T-helper 22 cell (primary cell): ENCODE measurements around the gene TAS2R1.

ENCODE experiments used
- DNase-seq: peaks from one replicate; pipeline ENCODE4 v3.0.0-alpha.2; 2020; ENCODE audit warnings: low read depth

The TAS2R1 gene, protein sequence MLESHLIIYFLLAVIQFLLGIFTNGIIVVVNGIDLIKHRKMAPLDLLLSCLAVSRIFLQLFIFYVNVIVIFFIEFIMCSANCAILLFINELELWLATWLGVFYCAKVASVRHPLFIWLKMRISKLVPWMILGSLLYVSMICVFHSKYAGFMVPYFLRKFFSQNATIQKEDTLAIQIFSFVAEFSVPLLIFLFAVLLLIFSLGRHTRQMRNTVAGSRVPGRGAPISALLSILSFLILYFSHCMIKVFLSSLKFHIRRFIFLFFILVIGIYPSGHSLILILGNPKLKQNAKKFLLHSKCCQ

DNA sequence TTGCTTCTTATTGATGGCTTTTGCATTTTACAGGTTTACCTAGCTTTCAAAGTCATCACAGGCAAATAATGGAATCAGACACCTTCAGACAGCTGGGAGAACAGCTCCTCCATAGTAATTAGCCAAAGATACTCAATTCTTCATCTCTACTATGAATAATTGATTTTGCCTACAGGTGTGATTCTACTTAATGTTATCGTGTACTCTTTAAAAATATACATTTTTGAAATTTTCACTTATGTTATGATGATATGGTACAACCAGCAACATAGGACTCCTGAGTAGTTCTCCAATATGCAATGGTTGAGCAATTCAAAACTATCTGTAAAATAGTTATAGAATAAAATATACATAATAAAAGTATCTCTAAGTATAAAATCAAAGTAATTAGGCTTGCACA, at the start of gene TAS2R1:
Gene TAS2R1, minus strand, starts transcription at position 101 of the 400 bp plus-strand sequence. CDS start 319 bp downstream, outside the sequence.
- DNase-seq: no peak

DNA sequence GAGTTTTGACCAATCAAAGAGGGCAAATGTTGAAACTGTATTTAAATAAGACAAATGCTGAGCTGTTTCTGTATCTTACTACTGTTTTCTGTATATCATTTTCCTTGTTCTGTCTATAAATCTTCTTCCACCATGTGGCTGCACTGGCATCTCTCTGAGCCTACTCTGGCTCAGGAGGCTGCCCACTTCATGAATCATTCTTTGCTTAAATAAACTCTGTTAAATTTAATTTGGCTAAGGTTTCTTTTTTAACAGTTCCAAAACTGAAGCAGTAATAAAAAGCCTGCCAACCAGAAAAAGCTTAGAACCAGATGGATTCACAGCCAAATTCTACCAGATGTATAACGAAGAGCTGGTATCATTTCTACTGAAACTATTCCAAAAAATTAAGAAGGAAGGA, 40.2 kb upstream of the TAS2R1 start:
- DNase-seq: no peak

DNA sequence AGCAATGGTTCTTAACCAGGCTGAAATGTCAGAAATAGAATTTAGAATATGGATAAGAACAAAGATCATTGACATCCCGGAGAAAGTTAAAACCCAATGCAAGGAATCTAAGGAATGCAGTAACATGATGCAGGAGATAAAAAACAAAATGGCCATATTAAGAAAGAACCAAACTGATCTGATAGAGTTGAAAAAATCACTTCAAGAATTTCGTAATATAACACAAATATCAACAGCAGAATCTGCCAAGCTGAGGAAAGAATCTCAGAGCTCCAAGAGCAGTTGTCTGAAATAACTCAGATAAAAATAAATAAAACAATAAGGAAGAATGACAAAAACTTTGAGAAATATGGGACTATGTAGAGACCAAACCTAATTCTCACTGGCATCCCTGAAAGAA, 37.8 kb upstream of the TAS2R1 start:
- DNase-seq: no peak

DNA sequence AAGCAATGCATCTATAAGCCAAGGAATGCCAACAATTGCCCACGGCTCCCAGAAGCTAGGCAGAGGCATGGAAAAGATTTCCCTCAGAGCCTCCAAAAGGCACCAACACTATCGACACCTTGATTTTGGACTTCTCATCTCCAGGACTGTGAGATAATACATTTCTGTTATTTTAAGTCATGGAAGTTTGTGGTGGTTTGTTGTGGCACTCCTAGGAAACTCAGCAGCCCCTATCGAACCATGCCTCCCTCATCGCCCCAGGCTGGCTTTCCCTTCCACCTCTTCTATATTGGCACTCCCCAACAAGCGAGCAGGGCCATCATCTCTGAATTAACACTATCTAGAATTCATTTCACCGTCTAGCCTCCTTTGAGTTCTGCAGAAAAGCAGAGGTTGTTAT, 33.7 kb upstream of the TAS2R1 start:
- DNase-seq: no peak

DNA sequence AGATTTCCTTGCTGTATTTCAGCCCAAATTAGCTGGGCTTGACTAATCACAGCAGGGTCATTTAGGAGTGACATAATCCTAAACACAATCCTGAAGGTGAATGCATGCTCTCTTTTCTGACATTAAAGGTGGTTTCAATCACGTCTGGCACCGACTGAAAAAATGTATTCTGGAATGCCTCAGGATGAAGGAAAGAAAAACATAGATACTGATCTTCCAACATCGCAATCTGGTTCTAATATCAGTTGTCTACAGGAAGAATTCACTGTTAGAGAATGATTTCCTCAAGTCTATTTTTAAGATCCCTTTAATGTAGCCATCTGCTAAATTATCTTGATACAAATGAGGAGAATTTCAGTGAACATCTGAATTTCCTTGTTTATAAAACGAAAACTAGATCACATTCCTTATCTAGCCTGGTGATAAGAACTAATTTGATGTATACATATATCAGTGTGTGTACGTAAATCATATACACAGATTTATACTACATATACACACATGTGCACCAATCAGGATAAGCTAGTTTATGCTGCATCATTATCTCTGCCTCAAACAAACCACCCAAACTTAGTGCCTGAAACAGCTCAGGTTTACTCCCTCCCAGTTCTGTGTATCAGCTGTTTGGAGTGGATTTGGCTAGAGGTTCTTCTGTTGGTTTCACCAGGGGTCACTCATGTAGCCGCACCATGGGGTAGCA, 31.3 kb upstream of the TAS2R1 start:
- no peak for DNase-seq

DNA sequence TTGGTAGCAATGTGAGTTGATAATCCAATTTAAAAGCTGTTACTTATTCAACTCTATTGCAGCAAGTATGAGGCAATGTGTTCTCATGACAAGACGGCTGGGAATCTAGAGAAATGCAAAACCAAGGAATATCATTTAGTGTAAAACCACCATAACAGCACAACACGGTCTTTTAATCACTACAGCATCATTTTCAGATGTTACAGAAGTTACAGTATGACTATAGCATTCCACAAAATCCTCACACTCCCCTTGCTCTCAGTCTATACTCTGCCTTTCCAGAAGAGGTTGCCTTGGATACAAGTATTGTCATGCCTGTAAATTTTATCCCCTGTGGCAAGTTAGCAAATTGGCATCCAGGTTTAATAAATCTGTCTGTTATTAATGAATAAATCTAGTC, 28.6 kb upstream of the TAS2R1 start:
- no peak for DNase-seq

DNA sequence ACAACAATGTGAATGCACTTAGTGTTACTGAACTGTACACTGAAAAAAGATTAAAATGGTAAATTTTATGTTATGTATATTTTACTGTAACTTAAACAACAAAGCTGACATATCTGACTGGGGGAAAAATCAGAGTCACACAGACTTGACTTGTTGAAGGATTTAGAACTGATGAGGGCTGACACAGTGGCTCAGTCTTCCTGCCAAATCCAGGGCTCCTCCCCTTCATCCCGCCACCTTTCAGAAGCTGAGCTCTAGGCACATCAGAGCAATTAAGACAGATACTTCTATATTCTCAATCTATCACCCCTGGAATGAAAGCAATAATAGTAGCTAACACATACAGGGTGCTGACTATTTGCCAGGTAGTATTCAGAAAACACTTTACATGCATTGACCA, 27.7 kb upstream of the TAS2R1 start:
- no peak for DNase-seq

DNA sequence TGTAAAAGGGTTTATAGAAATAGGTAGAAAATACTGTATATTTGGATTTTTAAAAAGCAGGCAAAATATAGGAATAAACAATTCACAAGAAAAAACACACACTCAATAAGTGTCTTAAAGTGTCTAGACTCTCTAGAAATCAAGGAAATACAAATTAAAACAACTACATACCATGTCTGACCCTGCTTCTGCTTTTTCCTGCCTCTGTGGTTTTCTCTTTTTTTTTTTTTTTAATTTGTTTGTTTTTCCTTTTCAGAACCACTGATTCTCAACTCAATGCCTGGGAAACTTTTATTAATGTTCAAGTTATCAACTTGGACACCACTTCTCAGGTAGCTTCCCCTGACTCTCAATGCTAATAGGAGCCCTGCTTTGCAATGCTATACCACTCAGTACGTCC, 25.5 kb upstream of the TAS2R1 start:
- DNase-seq: no peak

DNA sequence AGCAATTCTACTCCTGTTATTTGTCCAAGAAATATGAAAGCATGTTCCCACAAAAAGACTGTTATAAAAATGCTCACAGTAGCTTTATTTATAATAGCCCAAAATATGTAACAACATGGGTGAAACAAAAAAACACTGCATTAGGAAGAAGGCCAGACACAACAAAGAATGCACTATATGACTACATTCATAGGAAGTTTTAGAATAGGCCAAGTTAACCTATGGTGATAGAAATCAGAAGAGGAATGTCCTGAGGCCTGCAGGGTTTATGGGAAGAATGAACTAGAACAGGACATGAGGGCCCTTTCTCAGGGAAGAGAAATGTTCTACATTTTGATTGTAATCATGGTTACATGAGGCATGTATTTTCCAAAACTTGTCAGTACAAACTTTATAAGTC, 24.7 kb upstream of the TAS2R1 start:
- DNase-seq: no peak

DNA sequence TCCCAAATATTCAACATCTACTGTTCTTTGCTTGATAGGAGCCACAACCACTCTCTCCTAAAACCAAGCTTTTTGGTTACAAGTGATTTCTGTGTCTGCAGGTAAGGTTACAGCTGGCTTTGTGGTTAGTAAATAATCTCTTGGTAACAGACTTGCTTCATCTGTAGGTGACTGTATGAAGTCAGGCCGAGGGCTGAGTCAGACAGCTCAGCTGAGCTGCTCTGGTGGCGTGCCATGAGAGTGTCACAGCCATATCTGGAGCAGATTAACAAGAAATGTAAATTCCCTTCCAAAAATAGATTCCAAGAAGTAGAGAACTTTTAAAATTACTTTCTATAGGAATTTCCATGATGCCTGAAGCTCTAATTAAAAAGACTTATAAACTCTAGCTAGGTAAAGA, 23.7 kb upstream of the TAS2R1 start:
- no peak for DNase-seq

DNA sequence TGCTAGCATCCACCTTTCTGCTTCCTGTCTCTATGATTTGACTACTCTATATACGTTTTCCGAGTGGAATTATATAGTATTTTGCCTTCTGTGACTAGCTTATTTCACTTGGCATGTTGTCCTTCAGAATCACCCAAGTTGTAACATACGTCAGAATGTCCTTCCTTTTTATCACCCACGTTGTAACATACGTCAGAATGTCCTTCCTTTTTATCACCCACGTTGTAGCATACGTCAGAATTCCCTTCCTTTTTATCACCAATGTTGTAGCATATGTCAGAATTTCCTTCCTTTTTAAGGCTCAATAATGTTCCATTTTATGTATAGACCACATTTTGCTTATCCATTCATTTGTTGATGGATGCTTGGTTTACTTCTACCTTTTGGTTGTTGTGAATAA, 22.9 kb upstream of the TAS2R1 start:
- no peak for DNase-seq

DNA sequence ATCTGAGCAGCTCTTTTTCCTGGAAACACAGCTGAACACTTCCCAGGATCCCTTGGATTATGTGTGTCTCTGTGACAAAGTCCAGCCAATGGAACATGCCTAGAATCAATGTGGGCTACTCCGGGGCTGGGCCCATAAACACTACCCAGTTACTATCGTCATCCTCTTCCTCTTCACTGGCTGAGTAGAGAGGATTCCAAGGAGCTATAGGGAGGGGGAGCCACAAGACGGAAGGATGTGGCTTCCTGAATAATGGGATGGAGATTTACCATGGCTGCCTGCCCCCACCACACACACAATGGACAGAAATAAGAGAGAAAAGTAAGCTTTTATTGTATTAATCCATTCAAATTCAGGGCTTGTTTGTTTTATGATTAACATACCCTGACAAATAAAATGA, 22.1 kb upstream of the TAS2R1 start:
- no peak for DNase-seq

DNA sequence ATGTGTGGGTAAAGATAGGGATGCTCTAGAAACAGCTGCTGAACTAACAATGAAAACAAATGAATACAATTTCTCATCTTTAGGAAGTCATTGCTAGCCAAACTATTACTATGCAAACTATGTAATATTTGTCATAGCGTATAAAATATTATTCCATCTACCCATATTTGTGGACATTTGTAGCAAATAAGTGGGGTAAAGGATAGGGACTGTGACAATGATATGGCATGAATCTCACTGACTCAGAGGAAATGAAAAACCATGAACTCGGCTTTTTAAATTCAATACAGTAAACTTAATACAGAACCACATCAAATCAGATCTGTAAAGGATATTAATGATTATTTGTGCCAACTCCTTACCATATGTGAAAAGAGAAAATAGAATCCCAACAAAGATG, 16.7 kb upstream of the TAS2R1 start:
- no peak for DNase-seq

DNA sequence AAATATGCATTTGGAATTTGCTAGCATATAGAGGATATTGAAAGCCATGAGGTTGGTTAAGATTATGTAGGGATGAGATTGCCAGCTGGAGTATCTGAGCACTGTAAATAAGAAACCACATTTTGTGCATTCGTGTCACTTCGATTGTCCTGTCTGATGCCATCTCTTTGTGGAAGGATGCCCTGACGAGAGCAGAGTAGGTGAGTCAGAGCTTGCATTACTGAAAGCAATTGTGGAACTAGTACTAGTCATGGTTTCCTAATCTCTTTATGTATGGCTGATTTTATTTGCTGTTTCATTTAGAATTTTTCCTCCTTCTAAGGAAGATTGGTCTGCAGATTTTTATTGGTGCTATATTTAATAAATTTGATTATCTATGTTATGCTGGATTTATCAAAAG, 14.5 kb upstream of the TAS2R1 start:
- no peak for DNase-seq

DNA sequence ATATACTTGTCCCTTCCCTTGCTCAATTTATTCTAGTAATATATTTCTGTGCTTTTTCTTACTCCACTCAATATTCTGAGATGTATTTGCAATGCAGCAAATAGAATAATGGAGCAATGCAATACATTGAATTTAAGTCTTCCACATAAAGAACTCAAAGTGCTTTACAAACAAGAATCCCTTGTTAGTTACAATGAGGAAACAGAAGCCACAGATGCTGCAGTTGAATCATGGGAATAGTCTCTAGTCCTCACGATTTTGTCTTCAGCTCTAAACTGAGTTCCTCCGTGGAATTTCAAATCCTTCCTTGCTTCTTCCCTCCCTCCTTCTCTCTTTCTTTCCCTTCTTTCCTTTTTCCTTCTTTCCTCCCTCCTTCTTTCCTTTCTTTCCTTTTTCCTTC, 12.5 kb upstream of the TAS2R1 start:
- no peak for DNase-seq

DNA sequence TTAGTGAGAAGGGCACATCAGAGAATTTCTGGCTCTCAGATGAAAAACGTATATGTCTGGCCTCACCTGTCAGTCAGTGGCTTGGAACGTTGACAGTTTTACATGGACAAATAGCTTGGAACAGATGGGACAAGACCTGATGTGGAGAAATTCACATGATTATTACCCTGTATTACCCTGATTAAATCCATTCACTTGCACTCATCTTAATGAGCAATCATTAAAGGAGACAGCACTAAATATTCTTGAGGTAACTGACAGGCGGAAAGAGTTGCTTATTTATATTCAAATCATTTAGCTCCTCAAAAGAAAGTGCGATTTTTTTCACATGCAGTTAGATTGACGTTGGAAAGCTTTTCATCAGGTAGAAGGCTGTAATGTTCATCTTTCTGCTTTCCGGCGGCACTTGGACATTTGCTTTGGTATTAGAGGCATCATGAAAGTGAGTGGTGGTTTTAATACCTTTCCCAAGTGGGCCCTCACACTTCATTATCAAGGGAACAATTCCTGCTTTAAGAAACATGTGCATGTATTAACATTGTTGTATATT, 11.7 kb upstream of the TAS2R1 start:
- DNase-seq: no peak

DNA sequence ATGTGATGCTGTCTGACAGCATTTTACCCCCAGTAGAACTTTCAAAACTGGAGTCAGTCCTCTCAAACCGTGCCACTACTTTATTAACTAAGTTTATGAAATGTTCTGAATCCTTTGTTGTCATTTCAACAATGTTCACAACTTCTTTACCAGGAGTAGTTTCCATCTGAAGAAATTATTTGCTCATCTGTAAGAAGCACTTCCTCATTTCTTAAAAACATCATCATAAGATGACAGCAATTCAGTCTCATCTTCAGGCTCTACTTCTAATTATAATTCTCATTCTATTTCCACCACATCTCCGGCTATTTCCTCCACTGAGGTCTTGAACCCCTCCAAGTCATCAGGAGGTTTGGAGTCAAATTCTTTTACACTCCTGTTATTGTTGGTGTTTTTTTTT, 2.3 kb upstream of the TAS2R1 start:
- no peak for DNase-seq

DNA sequence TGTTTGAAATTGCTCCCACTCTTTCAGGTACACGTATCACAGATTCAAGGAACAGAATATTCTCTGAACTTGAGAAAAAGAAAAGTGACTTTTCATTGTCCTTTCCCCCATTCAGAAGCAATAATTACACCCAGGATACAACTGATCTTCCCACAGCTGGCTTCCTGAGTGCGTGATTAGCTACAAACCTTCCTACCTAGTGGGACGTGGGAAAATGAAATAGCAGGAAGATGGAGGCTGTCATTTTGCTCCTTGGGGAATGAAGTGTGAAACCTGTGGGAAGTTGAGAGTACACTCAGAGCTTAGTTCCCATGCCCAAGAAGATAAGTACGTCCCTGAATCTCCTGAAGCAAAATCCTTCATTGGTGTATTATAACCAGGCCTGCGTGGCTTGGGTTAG, 2.6 kb downstream of the TAS2R1 start:
- no peak for DNase-seq

DNA sequence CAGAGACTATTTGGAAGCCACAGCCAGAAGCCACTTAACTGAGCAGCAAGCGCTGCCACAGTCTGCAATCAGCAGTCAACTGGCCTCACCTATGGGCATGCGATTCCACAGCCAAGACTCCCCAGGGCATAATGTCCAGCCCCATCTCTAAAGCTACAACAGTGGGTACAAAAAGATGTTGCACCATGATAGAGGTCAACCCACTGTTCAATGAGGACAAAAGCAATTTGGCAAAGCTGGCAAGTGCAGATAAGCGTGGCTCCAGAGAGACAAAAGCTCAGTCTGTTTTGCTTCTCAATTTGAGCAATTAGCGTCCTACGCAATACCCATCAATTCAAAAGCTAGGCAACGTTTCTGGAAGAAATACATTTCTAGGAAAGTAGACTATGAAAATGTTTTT, 3.2 kb downstream of the TAS2R1 start:
- DNase-seq: no peak

DNA sequence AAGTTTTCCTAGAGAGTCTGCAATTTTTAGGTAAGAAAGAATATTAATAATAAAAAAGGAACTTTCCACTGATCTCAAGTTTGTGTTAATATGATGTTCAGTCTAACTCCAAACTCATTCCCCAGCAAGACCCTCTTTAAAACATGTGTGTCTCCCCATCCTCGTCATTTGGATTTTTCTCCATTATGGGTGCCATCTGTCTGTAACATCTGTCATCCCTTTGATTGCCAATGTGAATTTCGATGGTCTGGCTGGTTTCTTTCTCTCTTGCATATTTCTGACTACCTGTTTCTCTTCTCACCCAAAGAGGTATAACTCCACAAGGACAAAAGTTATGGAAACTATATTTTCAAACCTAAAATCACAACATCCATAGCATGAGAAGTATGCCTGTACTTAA, 4.4 kb downstream of the TAS2R1 start:
- DNase-seq: no peak

DNA sequence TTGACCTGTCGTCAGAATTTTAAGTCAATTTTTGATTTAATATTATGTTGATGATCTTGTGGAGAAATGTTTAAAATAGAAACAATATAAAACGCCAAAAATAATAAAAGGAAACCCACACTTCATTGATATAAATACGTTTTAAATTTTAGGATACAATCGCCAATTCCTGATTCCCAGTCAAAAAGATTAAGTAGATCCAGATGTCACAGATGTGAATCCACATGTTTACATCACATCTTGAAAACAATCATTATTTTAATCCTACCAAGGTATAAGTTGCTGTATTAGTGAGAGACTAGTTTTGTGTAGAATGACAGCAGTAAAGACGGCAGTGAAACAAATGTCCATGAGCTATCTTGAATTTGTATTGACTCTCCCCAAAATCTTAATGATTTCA, 4.9 kb downstream of the TAS2R1 start:
- no peak for DNase-seq

DNA sequence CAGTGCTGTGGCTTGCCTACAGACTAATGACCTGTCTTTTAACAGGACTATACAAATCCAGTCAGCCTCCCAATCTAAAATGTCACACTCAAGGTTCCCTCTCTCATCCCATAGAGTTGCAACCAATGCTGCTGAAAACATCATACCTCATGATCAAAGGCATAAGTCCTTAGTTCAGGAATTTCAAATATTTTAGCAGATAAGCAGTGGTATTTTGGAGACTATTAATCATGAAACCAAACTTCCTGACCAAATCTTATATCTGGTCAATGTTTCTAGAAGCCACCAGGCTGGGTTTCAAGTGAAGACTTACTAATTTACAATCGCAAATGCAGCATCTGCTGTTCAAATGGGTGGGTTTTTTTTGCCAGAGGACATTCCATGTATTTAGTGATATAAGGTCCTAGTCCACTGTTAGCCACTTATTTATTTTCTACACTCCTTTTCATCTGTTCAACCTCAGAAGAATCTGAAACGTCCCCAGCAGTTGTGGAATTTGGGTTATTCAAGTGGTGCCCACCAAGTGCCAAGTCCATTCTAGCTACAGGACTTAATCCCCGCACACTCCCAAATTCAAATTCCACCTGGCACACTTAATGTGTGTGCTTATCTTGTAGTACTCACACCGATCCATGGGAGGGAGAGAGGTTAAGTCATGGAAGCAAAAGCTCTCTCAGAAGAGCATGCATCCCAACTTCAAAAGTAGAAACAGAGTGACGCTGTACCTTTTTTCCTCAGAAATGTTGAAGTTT, 5.8 kb downstream of the TAS2R1 start:
- DNase-seq: no peak

DNA sequence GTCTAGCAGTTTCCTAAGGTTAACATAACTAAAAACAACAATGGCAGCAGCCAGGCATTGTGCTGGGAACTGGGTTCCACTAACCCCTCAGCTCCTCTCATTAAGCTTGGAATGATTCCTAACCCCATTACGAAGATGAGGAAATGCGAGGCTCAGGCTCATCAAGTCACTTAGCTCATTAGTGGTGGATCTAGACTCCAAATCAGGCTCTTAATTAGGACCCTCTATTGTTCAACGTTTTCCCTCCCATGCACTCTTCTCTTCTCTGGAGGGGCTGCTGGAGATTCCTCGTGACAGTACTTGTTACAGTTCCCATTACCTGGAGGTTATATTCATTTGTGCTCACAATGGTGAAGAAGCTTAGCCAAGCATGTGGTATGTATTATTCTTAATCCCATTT, 6.5 kb downstream of the TAS2R1 start:
- DNase-seq: no peak
